Nasal cavity respiratory epithelium epithelial cell of viscerocranial mucosa (primary cell): Measurements from ENCODE around the gene HNRNPA2B1. TPM values are rescaled to one million over a fixed set of nuclear protein-coding genes. Genes with fewer than 3 reads are reported as not detected.

Source experiments
- total RNA-seq: library from RNA; depleted of rRNA; stranded (reverse); fragments of >200 nt; gene quantifications from 2 replicates; pipeline ENCODE4 v1.2.3, GENCODE V29; 2014

HNRNPA2B1 gene
- total RNA-seq, result 78.6 and 142 TPM in 2 replicates

DNA sequence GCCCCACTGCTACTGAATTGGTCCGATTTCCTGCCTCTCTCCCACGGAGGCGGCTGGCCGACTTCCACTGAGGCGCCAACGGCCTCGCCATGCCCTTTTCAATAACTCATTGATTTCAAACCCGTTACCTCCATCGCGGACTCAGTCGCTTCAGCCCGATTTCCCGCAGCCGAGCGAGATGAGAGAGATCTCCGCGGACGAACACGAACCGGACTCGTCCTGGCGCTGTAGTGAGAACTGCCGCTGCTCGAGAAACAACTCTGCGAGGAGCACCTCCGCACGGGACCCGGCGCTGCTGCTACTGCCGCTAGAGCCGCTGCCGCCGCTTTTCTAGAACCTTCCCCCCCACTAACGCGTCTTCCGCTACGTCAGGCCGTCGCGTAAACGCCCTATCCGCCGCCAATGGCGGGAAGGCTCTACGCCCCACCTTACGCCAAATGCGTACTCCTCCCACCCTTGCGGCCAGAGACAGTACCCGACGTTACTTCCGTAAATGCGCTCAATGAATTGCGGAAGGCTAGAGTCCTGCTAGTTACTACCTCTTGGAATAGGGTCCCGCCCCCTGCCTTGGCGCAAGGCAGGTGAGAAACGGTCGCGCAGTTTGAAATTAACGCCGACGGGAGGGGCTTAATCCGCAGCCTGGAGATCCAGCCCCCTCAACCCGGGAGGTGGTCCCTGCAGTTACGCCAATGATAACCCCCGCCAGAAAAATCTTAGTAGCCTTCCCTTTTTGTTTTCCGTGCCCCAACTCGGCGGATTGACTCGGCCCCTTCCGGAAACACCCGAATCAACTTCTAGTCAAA lies at the start of gene HNRNPA2B1:
Gene HNRNPA2B1, minus strand, starts transcription at position 303 of the 803 bp plus-strand sequence. Its CDS starts 169 bp downstream, at position 134.

DNA sequence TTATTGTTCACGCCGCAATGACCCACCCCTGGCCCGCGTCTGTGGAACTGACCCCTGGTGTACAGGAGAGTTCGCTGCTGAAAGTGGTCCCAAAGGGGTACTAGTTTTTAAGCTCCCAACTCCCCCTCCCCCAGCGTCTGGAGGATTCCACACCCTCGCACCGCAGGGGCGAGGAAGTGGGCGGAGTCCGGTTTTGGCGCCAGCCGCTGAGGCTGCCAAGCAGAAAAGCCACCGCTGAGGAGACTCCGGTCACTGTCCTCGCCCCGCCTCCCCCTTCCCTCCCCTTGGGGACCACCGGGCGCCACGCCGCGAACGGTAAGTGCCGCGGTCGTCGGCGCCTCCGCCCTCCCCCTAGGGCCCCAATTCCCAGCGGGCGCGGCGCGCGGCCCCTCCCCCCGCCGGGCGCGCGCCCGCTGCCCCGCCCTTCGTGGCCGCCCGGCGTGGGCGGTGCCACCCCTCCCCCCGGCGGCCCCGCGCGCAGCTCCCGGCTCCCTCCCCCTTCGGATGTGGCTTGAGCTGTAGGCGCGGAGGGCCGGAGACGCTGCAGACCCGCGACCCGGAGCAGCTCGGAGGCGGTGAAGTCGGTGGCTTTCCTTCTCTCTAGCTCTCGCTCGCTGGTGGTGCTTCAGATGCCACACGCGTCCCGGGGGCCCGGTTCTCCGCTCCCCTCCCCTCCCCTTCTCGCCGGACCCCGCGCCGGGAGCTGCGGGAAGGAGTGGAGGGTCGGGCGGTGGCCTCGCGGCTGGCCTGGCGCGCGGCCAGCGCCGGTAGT lies 887 bp upstream of the HNRNPA2B1 start, which contains the start of gene CBX3:
Gene CBX3, plus strand, starts transcription at position 499 of the 772 bp plus-strand sequence. CDS start 1,254 bp downstream, outside the sequence.

DNA sequence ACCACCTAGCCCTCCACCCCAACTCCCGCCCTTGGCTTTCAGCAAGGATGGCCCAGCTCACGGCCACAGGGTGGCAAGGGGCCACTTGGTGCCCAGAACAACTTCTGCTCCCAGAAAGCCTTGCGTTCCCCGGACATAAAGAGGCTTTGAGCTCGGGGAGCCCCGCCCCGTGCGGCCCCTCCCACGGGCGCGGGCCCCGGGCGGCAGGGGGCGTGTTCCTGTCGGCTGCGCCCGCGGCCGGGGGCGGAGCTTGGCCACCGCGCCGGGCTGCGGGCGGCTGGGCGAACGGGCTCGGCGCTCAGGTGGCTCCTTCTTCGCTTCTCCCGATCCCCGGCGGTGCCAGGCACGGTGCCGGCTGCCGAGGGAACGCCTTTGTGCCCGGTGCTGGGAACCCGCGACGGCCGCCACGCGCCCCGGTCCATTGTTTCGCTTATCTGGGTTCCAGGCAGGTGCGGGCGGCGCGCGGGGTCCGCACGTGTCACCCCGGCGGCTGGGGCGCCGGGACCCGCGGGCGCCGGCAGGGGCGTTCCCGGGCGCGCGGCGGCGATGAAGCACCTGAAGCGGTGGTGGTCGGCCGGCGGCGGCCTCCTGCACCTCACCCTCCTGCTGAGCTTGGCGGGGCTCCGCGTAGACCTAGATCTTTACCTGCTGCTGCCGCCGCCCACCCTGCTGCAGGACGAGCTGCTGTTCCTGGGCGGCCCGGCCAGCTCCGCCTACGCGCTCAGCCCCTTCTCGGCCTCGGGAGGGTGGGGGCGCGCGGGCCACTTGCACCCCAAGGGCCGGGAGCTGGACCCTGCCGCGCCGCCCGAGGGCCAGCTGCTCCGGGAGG lies 48.4 kb downstream of the HNRNPA2B1 start, which contains the start of gene NFE2L3:
Gene NFE2L3, plus strand, starts transcription at position 246 of the 829 bp plus-strand sequence. Its CDS starts 301 bp downstream, at position 547.

Other genes with a start within 250 kb of the HNRNPA2B1 start
- 7.9 and 35.0 TPM in 2 replicates for gene NFE2L3, start 48.5 kb downstream of the HNRNPA2B1 start, total RNA-seq
- gene CBX3, start 999 bp upstream of the HNRNPA2B1 start, total RNA-seq, result 80.3 and 103 TPM in 2 replicates
- gene SNX10, start 91.1 kb upstream of the HNRNPA2B1 start, total RNA-seq, result 1.0 and 3.6 TPM in 2 replicates